Activated CD4-positive, CD25-positive, alpha-beta regulatory T cell treated with anti-CD3 and anti-CD28 coated beads, Interleukin-2, amount 50 U/mL, for 24 hours (primary cell): Measurements from ENCODE around the gene PALB2.
"Not testable (repeated sequence)": the region's sequence is repeated elsewhere in the genome, so short reads cannot be mapped to it uniquely, and the experiment has no call there.

ENCODE experiments used
- ATAC-seq, 2 donors: fragments of 150-1000 bp; cut with Tn5 transposase; one replicate each; pipeline ENCODE4 v1.10.0; 2021; ENCODE audit warnings: mild to moderate bottlenecking in 1 of 2, moderate library complexity in 1 of 2

The PALB2 gene

GRCh38 chr16:23642246-23642774 is 1.2 kb upstream of the PALB2 start:
- ATAC-seq: no peak

- peak; percentile 10 to 12 for ATAC-seq
Measured at GRCh38 chr16:23640615-23640930, 537 bp downstream of the PALB2 start.

GRCh38 chr16:23635958-23636357 is 5.2 kb downstream of the PALB2 start:
- no peak for ATAC-seq

GRCh38 chr16:23634461-23635036 is 6.6 kb downstream of the PALB2 start:
- no peak for ATAC-seq

GRCh38 chr16:23631874-23632273 is 9.2 kb downstream of the PALB2 start:
- not testable (repeated sequence) for ATAC-seq

- ATAC-seq: no peak
Measured at GRCh38 chr16:23629516-23629915, 11.6 kb downstream of the PALB2 start.

- no peak for ATAC-seq
Measured at GRCh38 chr16:23624092-23624491, 17.0 kb downstream of the PALB2 start.

GRCh38 chr16:23615805-23616204 is 25.3 kb downstream of the PALB2 start:
- ATAC-seq: no peak

GRCh38 chr16:23611936-23612335 is 29.2 kb downstream of the PALB2 start:
- ATAC-seq: no peak

GRCh38 chr16:23610905-23611304 is 30.2 kb downstream of the PALB2 start:
- ATAC-seq: not testable (repeated sequence)

- no peak for ATAC-seq
Measured at GRCh38 chr16:23609929-23610328, 31.2 kb downstream of the PALB2 start.

- ATAC-seq: no peak
Measured at GRCh38 chr16:23608194-23608593, 32.9 kb downstream of the PALB2 start.

GRCh38 chr16:23607726-23608125 is 33.4 kb downstream of the PALB2 start:
- ATAC-seq: no peak

GRCh38 chr16:23597003-23597756 is 43.9 kb downstream of the PALB2 start:
- no peak for ATAC-seq

- ATAC-seq: peak; percentile 98 to 99
Measured at GRCh38 chr16:23595951-23596720, 45.0 kb downstream of the PALB2 start, which contains the start of gene NDUFAB1. Gene NDUFAB1 (minus strand): TSS chr16:23596316. CDS start chr16:23596290, 26 bp downstream.

- ATAC-seq: no peak
Measured at GRCh38 chr16:23595246-23595950, 45.7 kb downstream of the PALB2 start.

- no peak for ATAC-seq
Measured at GRCh38 chr16:23594186-23594585, 46.9 kb downstream of the PALB2 start.

GRCh38 chr16:23590181-23590580 is 50.9 kb downstream of the PALB2 start:
- ATAC-seq: no peak

GRCh38 chr16:23587726-23588125 is 53.4 kb downstream of the PALB2 start:
- no peak for ATAC-seq

GRCh38 chr16:23584186-23585076 is 56.7 kb downstream of the PALB2 start:
- no peak for ATAC-seq

- not testable (repeated sequence) for ATAC-seq
Measured at GRCh38 chr16:23583271-23583670, 57.8 kb downstream of the PALB2 start.

GRCh38 chr16:23581764-23582163 is 59.3 kb downstream of the PALB2 start:
- no peak for ATAC-seq
